Muscle of arm (tissue), 12 donors: ENCODE measurements around the gene CES3. TPM values are rescaled to one million over a fixed set of nuclear protein-coding genes. Genes with fewer than 3 reads are reported as not detected.
"Not testable (repeated sequence)": the region's sequence is repeated elsewhere in the genome, so short reads cannot be mapped to it uniquely, and the experiment has no call there.

Source experiments
- DNase-seq: peaks from one replicate; pipeline ENCODE4 v3.0.0-alpha.2; 2013
- polyA plus RNA-seq, 12 donors: library from polyadenylated mRNA; unstranded; fragments of 120-200 nt; gene quantifications; one replicate each; pipeline ENCODE4 v1.2.1, GENCODE V29; 2013; ENCODE audit not compliant: insufficient read length in 12 of 12

CES3 gene
- polyA plus RNA-seq, 12 donors, result 0.20 to 0.60 (median 0.39) TPM; not detected in 2

- no peak for DNase-seq
Observed at GRCh38 chr16:66926171-66926947, 34.7 kb upstream of the CES3 start.

DNA sequence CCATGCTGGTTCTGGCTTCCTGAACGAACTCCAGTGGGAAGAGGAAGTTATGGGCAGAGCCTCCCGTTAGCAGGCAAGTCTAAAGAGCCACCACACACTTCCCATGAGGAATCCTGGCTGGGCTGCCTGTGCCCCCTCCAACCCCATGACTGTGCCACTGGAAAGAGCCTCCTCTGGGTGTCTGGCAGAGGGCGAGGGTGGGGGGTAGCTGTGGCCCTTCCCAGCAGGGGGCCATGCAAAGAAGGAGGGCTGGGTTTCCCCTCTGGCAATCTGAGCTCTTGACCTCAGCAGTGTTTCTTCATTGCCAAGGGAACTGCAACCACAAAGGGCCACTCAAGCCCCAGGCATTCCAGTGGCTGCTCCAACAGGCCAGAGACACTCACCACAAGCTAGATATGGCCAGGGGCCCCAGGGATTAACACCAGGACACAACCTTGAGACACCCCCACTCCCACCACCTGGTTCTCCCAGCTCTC is 34.1 kb upstream of the CES3 start:
- no peak for DNase-seq

GRCh38 chr16:66927918-66928649 is 33.0 kb upstream of the CES3 start:
- no peak for DNase-seq

DNA sequence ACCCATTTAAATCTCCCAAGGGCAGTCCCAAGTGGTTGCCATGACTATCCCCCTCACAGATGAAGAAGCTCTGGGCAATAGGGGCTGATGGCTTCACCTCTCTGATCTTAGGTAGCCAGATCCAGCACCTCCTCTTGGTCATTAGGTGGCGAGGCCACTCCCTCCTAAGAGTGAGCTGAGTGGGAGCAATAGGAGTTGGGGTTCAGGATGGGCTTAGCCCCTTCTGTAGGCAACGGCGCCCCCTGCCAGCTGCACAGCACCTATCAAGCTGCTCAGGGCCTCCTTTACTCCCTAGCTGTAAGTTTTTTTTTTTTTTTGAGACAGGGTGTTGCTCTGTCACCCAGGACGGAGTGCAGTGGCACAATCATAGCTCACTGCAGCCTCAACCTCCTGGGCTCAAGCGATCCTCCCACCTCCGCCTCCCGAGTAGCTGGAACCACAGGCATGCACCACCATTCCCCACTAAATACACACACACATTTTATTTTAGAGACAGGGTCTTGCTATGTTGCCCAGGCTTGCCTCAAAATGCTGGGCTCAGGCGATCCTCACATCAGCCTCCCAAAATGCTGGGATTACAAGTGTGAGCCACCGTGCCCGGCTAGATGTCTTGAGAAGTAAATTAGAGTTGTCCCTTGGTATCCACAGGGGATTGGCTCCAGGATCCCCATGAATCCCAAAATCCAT is 32.2 kb upstream of the CES3 start:
- DNase-seq, result no peak

GRCh38 chr16:66930189-66930588 is 30.9 kb upstream of the CES3 start:
- DNase-seq, result no peak

GRCh38 chr16:66931665-66932064 is 29.4 kb upstream of the CES3 start:
- DNase-seq, result no peak

GRCh38 chr16:66932076-66932475 is 29.0 kb upstream of the CES3 start:
- no peak for DNase-seq

DNA sequence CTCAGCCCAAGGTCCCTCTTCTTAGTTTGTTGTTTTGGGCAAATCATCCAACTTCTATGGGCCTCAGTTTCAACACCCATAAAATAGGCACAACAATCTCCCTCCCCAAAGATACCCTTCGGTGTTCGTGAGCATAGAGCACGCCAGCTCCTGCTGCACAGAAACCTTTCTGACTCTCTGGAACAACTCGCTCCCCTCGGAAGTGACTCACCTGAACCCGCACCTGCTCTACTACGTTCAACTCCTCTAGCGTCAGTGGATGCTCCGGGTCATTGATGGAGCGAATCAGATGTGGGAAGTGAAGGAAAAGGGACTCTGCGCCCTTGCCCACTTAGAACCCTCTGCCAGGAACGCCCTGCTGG is 27.3 kb upstream of the CES3 start:
- DNase-seq, result no peak

DNA sequence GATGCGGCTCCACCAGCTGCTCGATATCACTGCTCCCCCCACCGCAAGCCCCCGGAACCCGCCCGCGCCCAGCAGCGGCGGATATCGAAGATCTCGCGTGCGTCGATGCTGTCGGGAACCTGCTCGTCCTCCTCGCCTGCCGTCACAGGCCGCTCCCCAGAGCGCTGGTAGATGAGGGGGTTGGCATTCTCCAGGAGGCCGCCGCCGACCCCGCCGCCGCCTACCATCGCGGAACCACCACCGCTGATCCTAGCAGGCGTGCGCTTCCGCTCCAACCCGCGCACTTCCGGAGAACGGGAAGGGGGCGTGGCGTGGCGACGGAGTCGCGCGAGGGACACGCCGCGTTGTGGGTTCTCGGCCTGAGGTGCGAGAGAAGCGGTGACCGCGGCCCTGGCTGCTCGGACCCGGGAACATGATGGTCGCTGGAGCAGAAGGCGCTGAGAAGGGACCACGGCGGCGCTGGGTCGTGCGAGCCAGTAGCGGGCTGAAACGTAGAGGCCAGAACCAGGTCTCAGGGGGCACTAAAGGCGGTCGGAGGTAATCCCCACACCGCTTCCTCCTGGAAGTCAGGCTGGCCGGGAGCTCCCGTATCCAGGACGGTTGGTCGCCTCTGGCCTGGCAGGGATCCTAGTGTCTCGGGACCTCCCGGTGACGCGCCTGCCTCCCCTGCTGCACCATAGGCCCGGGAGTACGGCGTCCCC is 26.8 kb upstream of the CES3 start, which contains the start of gene CIAO2B:
Gene CIAO2B, minus strand, starts transcription at position 265 of the 701 bp plus-strand sequence. Its CDS starts 38 bp downstream, at position 227.
- DNase-seq, result peak; percentile 95

DNA sequence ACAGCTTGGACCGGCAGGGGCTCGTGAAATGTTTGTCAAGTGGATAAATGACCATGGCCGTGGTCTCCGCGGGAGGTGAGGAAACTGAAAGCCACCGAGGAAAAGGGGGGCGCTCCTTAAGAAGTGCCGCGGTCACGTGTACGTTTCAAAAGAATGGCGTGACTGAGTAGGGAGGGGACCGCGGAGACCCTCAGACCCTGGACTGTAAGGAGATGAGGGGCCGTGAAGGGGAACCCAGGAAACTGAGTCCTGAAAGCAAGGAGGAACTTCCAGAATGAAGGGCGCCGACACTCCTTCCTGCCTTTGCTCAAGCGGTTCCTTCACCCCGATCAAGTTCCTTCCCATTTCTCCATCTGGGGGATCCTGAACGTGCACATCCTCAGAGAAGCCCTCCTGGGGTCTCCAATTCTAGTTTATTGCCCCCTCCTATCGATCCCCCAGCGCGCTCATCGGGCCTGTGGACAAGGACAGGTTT is 26.2 kb upstream of the CES3 start:
- not testable (repeated sequence) for DNase-seq

- DNase-seq, result no peak
Observed at GRCh38 chr16:66935314-66936011, 25.6 kb upstream of the CES3 start, which contains the start of gene CES2. Gene CES2, plus strand, starts transcription at chr16:66935516. Its CDS starts 120 bp downstream, at chr16:66935636.

DNA sequence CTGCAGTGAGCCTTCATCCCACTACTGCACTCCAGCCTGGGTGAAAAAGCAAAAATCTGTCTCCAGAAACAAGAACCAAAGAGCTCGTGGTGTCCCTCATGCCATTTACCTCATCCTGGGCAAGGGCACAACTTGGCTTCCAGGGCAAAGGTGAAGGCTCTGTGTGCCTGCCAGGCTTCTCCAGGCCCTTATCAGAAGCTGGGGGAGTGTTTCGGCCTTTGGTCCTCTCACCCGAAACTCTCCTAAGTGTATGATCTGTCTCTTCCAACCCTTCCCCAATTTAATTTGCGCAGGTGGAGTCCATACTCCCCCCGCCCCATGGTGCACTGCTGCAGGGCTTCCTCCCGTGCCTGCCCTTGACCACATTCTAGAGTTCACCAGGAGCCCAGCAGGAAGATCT is 24.6 kb upstream of the CES3 start:
- DNase-seq, result no peak

DNA sequence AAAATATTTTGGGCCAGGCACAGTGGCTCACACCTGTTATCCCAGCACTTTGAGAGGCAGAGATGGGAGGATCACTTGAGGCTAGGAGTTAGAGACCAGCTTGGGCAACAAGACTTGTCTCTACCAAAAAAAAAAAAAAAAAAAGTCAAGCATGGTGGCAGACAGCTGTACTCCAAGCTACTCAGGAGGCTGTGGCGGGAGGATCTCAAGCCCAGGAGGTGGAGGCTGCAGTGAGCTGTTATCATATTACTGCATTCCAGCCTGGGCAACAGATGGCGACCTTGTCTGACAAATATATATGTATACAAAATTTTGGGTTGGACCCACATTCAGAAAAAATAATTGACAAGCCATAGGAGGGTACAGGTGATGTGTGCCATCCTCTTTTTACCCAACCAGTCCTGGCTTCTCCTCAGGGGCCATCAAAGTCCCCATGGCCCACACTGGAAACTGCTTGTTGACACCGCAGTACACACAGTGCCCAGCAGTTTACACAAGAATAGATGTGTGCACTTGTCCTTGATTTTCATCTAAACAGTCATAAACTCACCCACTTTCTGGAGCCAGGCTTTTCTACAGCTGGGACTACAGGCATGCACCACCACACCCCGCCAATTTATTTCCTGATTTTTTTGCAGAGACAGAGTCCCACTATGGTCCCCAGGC is 24.0 kb upstream of the CES3 start:
- DNase-seq, result no peak

DNA sequence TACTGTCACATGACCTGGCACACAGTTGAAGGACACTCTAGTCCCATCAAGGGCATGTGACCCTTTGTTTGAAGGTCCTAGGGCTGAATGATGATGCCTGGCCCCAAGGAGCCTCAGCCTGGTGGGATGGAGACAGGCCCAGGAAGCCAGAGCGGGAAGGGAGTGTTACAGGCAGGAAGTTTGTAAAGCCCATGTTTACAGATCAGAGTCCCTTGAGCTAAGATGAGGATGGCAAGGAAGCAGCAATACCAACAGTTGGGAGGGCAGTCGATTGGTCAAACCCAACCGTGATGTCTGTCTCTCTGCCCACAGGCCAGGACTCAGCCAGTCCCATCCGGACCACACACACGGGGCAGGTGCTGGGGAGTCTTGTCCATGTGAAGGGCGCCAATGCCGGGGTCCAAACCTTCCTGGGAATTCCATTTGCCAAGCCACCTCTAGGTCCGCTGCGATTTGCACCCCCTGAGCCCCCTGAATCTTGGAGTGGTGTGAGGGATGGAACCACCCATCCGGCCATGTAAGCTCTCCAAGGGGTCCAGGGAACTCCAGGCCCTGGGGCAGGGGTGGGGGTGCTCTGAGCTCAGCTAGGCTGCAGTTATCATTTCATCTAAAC is 23.2 kb upstream of the CES3 start:
- no peak for DNase-seq

DNA sequence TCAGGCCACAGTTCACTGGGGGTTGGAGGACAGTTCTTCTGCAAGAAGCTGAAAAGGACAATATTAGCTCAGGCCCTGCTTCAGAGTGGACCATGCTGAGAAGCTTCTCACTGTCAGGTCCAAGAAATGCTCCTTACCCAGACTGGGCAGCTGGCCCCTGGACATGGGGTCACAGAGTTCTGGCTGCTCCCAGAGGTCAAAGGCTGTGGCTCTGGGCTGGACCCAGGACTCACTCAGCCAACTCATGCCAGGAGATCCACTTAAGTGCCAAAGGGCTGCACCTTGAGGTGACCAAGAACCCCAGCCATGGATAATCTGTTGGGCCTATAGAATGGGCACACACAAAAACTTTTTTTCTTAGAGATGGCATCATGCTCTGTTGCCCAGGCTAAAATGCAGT is 21.7 kb upstream of the CES3 start:
- no peak for DNase-seq

GRCh38 chr16:66940236-66940635 is 20.8 kb upstream of the CES3 start:
- no peak for DNase-seq

GRCh38 chr16:66942981-66943380 is 18.1 kb upstream of the CES3 start:
- DNase-seq, result no peak

DNA sequence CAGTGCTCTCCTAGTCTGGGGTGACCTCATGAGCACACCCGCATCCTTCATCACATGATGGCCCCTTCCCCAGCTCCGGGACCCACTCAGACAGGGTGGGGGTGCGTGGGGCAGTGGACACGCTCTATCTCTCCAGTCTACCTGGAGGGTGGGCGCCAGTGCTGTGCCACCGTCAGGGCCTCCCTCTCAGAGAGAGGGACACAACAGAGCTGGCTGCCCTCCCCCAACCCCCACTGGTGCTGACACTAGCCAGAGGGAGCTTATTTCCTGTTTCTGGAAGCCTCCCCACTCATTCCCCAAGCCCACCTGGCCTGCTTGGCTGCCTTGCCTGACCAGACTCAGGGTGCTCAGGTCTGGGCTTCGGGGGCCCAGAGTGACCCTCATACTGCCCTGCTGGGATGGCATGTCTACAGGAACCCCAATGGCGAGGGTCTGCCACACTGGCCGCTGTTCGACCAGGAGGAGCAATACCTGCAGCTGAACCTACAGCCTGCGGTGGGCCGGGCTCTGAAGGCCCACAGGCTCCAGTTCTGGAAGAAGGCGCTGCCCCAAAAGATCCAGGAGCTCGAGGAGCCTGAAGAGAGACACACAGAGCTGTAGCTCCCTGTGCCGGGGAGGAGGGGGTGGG is 17.5 kb upstream of the CES3 start:
- no peak for DNase-seq

DNA sequence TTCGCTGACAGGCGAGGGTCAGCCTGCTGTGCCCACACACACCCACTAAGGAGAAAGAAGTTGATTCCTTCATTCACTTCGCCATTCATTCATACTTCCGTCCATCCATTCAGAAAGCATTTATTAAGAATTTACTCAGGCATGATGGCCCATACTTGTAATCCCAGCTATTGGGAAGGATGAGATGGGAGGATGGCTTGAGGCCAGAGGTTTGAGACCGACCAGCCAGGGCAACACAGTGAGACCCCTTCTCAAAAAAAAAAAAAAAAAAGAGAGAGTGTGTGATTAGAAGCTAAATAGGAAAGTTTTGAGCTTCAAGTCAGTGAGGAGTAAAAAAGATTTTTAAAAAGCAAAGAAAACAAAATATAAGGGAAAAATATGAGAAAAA is 17.0 kb upstream of the CES3 start:
- DNase-seq, result no peak
